GM12878 (cell line): ENCODE data around the gene SNX33. TPM values are rescaled to one million over a fixed set of nuclear protein-coding genes. Genes with fewer than 3 reads are reported as not detected.

Source experiments
- ATAC-seq: fragments of 200-7000 bp; cut with Tn5 transposase; 3 replicates; pipeline ENCODE4 v1.9.1; 2020; ENCODE audit warnings: mild to moderate bottlenecking, moderate library complexity
- BruUV-seq: library from RNA; stranded (reverse); fragments of 400-500 nt; replicated peaks from 2 replicates; lab custom pipeline; 2021; lab: Mats Ljungman, UMichigan
- CTCF ChIA-PET: fragments of 300-600 bp; sonication (Branson Sonifier 250); formaldehyde crosslinking; extraction: SDS; loops from one replicate; lab custom pipeline; 2021; ENCODE audit warnings: inconsistent platforms; lab: Yijun Ruan, JAX
- POLR2A ChIA-PET: fragments of 350-600 bp; formaldehyde crosslinking; extraction: SDS; loops from one replicate; lab custom pipeline; 2021; ENCODE audit warnings: inconsistent platforms; lab: Charles Lee
- RAD21 ChIA-PET: fragments of 300-600 bp; sonication (Branson Sonifier 250); formaldehyde crosslinking; loops from one replicate; lab custom pipeline; 2023; ENCODE audit warnings: antibody characterized with exemption; ENCODE audit not compliant: unreplicated experiment; lab: Charles Lee
- SMC1A ChIA-PET: fragments of 300-600 bp; sonication (Branson Sonifier 250); formaldehyde crosslinking; loops from one replicate; lab custom pipeline; 2023; ENCODE audit not compliant: unreplicated experiment, uncharacterized antibody; lab: Charles Lee
- DNase-seq: peaks from one replicate; pipeline ENCODE4 v3.0.0-alpha.2; 2011; ENCODE audit warnings: low read depth, low spot score
- FAIRE-seq: peaks from 3 replicates; lab custom pipeline; 2011; peaks lifted over from hg19 to GRCh38; lab: Jason Lieb, UNC
- H2AFZ ChIP-seq: 2 replicates; pipeline ENCODE4 v1.6.0; 2011; ENCODE audit warnings: low read depth, low read length, control low read depth; ENCODE audit not compliant: control insufficient read depth
- H3K27ac ChIP-seq: 2 replicates; pipeline ENCODE4 v1.5.1; 2011; ENCODE audit warnings: control low read depth; ENCODE audit not compliant: control insufficient read depth, insufficient read depth
- H3K27me3 ChIP-seq, 2 experiments: replicated peaks in 1 of 2; 2 replicates each; pipeline versions ENCODE4 v1.6.0 to v1.6.1; 2011; ENCODE audit warnings: low read length in 1 of 2; ENCODE audit not compliant: control insufficient read depth in 2 of 2, insufficient read depth in 2 of 2
- H3K36me3 ChIP-seq, 2 experiments: 2 replicates each; pipeline ENCODE4 v1.5.1; 2011; ENCODE audit warnings: low read length in 1 of 2; ENCODE audit not compliant: control insufficient read depth in 2 of 2, insufficient read depth in 2 of 2
- H3K4me1 ChIP-seq: 2 replicates; pipeline ENCODE4 v1.6.1; 2011; ENCODE audit warnings: mild to moderate bottlenecking, low read length, moderate library complexity, mixed read lengths; ENCODE audit not compliant: control insufficient read depth, insufficient read depth
- H3K4me2 ChIP-seq: 2 replicates; pipeline ENCODE4 v1.6.0; 2011; ENCODE audit warnings: control low read depth; ENCODE audit not compliant: control insufficient read depth, insufficient read depth
- H3K4me3 ChIP-seq: fragments of 200-600 bp; sonication (generic); 2 replicates; pipeline ENCODE4 v1.5.1; 2016
- H3K79me2 ChIP-seq: 2 replicates; pipeline ENCODE4 v1.6.0; 2011; ENCODE audit warnings: low read length; ENCODE audit not compliant: control insufficient read depth, insufficient read depth
- H3K9ac ChIP-seq: 2 replicates; pipeline ENCODE4 v1.8.0; 2011; ENCODE audit warnings: low read length, control low read depth, mixed read lengths; ENCODE audit not compliant: control insufficient read depth, insufficient read depth
- H3K9me3 ChIP-seq: replicated peaks from 3 replicates; pipeline ENCODE4 v1.5.1; 2011; ENCODE audit warnings: mild to moderate bottlenecking, low read length; ENCODE audit not compliant: control insufficient read depth, insufficient read depth
- H4K20me1 ChIP-seq: 2 replicates; pipeline ENCODE4 v1.6.0; 2011; ENCODE audit not compliant: control insufficient read depth, insufficient read depth
- HDAC2 ChIP-seq: fragments of 200-600 bp; sonication (generic); IDR thresholded peaks from 2 replicates; pipeline ENCODE4 v1.6.1; 2017
- MTA3 ChIP-seq: IDR thresholded peaks from 2 replicates; pipeline ENCODE4 v1.6.1; 2012; ENCODE audit warnings: low read length, inconsistent platforms, borderline replicate concordance
- PML ChIP-seq: IDR thresholded peaks from 2 replicates; pipeline ENCODE4 v1.6.1; 2012; ENCODE audit warnings: low read length, inconsistent platforms
- YY1 ChIP-seq: IDR thresholded peaks from 2 replicates; pipeline ENCODE4 v1.6.1; 2011; ENCODE audit warnings: low read depth, mild to moderate bottlenecking, low read length
- ZSCAN29 ChIP-seq: fragments of 450-650 bp; IDR thresholded peaks from 2 replicates; pipeline ENCODE4 v1.6.1; 2017; ENCODE audit warnings: mild to moderate bottlenecking, moderate library complexity
- WGBS: methylation state at CpG from one replicate; pipeline ENCODE4 v1.1.6; 2016; ENCODE audit warnings: low lambda C conversion rate; ENCODE audit not compliant: insufficient replicate concordance, insufficient coverage; ENCODE audit errors: missing lambda C conversion rate; 5-methylcytosine and 5-hydroxymethylcytosine counted together
- in situ Hi-C: fragments of 300-500 bp; cut with MboI; formaldehyde crosslinking; loops from 9 replicates; pipeline ENCODE4 v1.14.3; 2018; ENCODE audit warnings: mixed read lengths
- intact Hi-C: fragments of 100-400 bp; cut with micrococcal nuclease; formaldehyde crosslinking; loops from one replicate; pipeline ENCODE4 v1.14.2; 2022; ENCODE audit not compliant: unreplicated experiment
- polyA plus RNA-seq, 11 experiments: library from polyadenylated mRNA; depleted of rRNA in 4 of 11; unstranded in 6 of 11; stranded (reverse) in 5 of 11; fragments of >200 nt; fragmentation: Nextera tagmentation in 4 of 11; fragmentation: Illumina TruSeq in 1 of 11; extraction: Ambion mirVana in 4 of 11; extraction: Trizol in 1 of 11; gene quantifications; 1 replicate in 1 of 11; 2 replicates in 10 of 11; pipeline versions ENCODE4 v1.2.1 to v1.2.3, GENCODE V29; 2011 to 2016; ENCODE audit warnings: inconsistent platforms in 2 of 11, missing spikeins in 2 of 11, low read depth in 1 of 11
- total RNA-seq, 4 experiments: library from RNA; depleted of rRNA in 3 of 4; stranded (reverse); fragments of >200 nt in 3 of 4; fragmentation: Illumina TruSeq in 1 of 4; extraction: Trizol in 1 of 4; gene quantifications; 2 replicates each; pipeline versions ENCODE4 v1.2.1 to v1.2.3, GENCODE V29; 2013 to 2021
- TF ChIP-seq, protein P1 (sequence below): fragments of 450-650 bp; IDR thresholded peaks from 2 replicates; pipeline ENCODE4 v1.6.1; 2017; ENCODE audit warnings: mild to moderate bottlenecking

Gene SNX33
- total and polyA plus RNA-seq, 10 of the 15 experiments (the other 5 are each of a cell fraction or from before 2014, with no cell fraction given), result 0.13 to 1.9 (median 0.55) TPM

DNA sequence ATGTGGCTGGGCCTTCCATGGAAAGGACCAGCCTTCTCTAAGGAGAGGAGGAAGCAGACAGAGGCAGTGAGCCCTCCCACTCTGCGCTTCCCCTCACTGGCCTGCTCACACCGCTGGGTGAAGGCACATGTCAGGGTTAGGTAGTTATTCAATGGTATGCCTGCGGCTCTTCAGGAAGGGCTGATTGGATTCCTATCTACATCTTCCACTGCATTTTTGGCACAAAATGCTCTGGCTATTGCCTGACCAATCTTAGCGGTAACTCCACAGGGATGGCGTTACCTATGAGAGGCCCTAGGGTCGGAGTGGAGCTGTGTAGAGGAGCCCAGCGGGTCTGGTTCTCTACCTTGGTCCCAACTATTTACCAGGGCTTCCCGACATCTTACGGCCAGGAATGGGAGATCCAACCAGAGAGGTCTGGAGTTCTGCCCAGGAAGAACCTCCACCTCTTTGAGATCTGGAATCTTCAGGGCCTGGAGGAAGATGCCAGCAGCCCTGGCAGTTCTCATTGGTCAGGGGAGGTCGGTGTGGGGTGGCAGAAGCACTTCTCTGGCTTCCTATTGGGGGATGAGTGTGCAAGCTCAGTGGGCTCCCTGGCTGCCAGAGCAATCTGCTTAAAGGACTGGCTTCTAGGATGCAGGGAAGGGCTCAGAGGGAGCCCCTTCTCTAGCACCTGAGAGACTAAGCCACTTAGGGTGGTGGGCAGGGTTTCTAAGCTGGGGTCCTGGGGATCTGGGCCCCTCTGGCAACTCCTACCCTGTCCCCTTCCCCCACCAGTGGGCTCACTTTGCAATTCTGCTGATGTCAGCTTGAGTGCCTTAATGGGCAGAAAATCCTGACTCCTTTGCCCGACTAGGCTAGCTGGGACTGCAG is 24.3 kb downstream of the SNX33 start:
- no peak for DNase-seq
- ATAC-seq, result no peak
- Histone ChIP-seq H3K4me2 (no peak overlapping the region), H3K27me3 (peaks cover 0 to 2% of the 10 kb centered on the region in 2 experiments; a peak in 3 of 4 replicates)
- RAD21 ChIA-PET, result interaction anchor here (1.5 to 1.8 kb wide), 2 partner anchors 52 to 304 kb away, joined by 3 to 4 read pairs; a partner anchor contains a TSS
- TF ChIP-seq ZSCAN29, result no peak
- TF ChIP-seq, all 136 proteins: peak for 0
- Histone ChIP-seq H3K79me2 (no peaks in the 10 kb centered on the region), H2AFZ (no peak overlapping the region), H3K36me3 (no peaks in the 10 kb centered on the region), H3K9me3 (no peaks in the 10 kb centered on the region), H3K4me1 (no peaks in the 10 kb centered on the region), H3K4me3 (no peak overlapping the region), H3K9ac (no peak overlapping the region), H3K27ac (no peak overlapping the region), H4K20me1 (no peaks in the 10 kb centered on the region)
- no peak for FAIRE-seq
- 44% methylated on average over 11 of the region's 11 CpGs for WGBS
- CTCF ChIA-PET, result no interaction called here
- POLR2A ChIA-PET, result no interaction called here
- BruUV-seq, result no TSS peak
- intact Hi-C loops (no loop called here), in situ Hi-C loops (loop anchor here (25.0 kb wide), 1 partner anchor 660 kb away; the partner anchor contains the start of gene PPCDC)
- SMC1A ChIA-PET, result interaction anchor here (1.1 kb wide), 1 partner anchor 15 kb away, joined by 3 read pairs; no protein-coding TSS in a partner anchor

DNA sequence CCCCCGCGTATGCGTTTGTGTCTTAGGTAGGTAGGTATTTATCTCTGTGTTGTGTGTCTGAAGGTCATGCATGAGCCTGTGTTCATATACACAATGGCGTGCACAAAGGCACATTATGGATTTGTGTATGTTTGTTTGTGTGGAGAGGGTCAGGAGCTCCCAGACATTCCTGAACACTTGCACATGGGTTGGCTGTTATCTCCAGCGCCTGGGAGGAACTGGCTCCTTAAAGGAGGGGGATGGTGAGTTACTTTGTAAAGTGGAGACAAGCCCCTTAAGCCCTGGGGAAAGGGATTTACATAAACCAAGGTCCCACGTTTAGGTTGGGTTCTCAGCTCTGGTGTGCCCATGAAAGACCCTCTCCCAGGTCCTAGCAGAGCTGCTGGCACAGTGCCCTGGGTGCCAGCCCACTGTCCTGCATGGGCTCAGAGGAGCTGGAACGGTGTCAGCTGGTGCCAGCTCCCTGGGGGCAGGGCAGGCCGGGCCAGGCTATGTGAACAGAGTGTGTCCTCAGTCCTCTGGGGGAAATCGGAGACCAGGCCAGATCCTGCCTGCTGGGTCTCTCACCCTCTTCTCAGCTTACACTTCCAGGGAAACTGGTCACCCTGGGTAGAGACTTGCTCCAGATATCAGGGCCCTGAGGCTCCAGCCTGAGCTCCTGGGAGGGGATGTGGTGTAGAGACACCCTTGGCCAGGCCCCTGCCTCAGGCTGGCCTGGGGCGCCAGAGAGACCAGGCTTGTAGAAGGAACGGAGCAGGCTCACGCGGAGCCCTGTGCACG is 25.1 kb downstream of the SNX33 start:
- CTCF ChIA-PET, result interaction anchor here (0.6 to 1.2 kb wide), 2 partner anchors 12 to 13 kb away, joined by 3 read pairs; no protein-coding TSS in a partner anchor
- TF ChIP-seq, protein P1, sequence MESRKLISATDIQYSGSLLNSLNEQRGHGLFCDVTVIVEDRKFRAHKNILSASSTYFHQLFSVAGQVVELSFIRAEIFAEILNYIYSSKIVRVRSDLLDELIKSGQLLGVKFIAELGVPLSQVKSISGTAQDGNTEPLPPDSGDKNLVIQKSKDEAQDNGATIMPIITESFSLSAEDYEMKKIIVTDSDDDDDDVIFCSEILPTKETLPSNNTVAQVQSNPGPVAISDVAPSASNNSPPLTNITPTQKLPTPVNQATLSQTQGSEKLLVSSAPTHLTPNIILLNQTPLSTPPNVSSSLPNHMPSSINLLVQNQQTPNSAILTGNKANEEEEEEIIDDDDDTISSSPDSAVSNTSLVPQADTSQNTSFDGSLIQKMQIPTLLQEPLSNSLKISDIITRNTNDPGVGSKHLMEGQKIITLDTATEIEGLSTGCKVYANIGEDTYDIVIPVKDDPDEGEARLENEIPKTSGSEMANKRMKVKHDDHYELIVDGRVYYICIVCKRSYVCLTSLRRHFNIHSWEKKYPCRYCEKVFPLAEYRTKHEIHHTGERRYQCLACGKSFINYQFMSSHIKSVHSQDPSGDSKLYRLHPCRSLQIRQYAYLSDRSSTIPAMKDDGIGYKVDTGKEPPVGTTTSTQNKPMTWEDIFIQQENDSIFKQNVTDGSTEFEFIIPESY, result no peak
- no peak for TF ChIP-seq HDAC2
- no peak for TF ChIP-seq MTA3
- no peak for TF ChIP-seq YY1
- TF ChIP-seq PML, result no peak
- Histone ChIP-seq H3K9ac (no peak overlapping the region), H3K27ac (no peak overlapping the region), H3K79me2 (no peaks in the 10 kb centered on the region), H2AFZ (no peak overlapping the region), H3K27me3 (peaks cover 0 to 2% of the 10 kb centered on the region in 2 experiments; a peak in 3 of 4 replicates), H3K36me3 (no peaks in the 10 kb centered on the region), H3K4me1 (no peaks in the 10 kb centered on the region), H3K4me2 (no peak overlapping the region), H3K4me3 (no peak overlapping the region), H3K9me3 (no peaks in the 10 kb centered on the region), H4K20me1 (no peaks in the 10 kb centered on the region)
- 21% methylated on average over 14 of the region's 14 CpGs for WGBS
- SMC1A ChIA-PET, result interaction anchor here (0.6 to 1.1 kb wide), 2 partner anchors 14 to 32 kb away, joined by 3 read pairs; no protein-coding TSS in a partner anchor
- FAIRE-seq (no peak), ATAC-seq (no peak), DNase-seq (no peak)
- POLR2A ChIA-PET, result no interaction called here
- in situ Hi-C loops (loop anchor here (25.0 kb wide), 1 partner anchor 661 kb away; the partner anchor contains the start of gene PPCDC), intact Hi-C loops (no loop called here)
- RAD21 ChIA-PET, result interaction anchor here (1.5 to 1.8 kb wide), 2 partner anchors 51 to 305 kb away, joined by 3 to 4 read pairs; a partner anchor contains a TSS
- BruUV-seq, result no TSS peak
